CD4-positive, alpha-beta T cell treated with Interleukin-17A for 4 hours (primary cell): ENCODE measurements around the gene BLCAP.
"Not testable (repeated sequence)": the region's sequence is repeated elsewhere in the genome, so short reads cannot be mapped to it uniquely, and the experiment has no call there.

Experiments
- DNase-seq: peaks from one replicate; pipeline ENCODE4 v3.0.0-alpha.2; 2020; ENCODE audit warnings: mixed read lengths

Gene BLCAP

DNA sequence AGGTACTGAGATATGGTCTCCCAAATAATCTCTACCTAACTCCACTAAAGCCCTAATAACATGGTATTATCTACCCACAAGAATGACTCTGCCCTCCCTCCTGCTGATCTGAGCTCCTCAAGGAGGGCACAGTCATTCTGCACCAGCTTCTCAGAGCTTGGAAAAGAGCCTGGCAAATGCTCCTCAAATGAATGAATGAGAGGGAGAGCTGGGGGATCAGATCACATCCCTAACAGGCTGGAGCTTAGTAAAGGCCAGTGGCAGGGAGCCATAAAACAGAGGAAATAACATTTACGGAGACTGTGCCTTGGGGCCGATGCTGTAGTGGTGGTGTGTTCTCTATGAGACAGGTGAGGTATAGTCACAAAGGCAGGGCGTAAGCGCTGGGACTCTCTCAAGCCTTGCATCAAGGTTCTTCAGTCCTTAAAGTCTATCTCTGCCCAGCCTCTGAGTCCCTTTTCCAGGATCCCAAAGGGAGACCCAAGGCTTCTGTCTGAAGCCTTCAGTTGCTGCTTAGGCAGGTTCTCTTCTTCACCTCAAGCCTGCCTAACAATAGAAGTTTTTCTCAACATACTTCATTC lies 13.8 kb downstream of the BLCAP start:
- DNase-seq = no peak

GRCh38 chr20:37511610-37512275 lies 15.9 kb downstream of the BLCAP start:
- DNase-seq = no peak

- no peak for DNase-seq
These were observed 17.4 kb downstream of the BLCAP start for GRCh38 chr20:37510226-37510625.

DNA sequence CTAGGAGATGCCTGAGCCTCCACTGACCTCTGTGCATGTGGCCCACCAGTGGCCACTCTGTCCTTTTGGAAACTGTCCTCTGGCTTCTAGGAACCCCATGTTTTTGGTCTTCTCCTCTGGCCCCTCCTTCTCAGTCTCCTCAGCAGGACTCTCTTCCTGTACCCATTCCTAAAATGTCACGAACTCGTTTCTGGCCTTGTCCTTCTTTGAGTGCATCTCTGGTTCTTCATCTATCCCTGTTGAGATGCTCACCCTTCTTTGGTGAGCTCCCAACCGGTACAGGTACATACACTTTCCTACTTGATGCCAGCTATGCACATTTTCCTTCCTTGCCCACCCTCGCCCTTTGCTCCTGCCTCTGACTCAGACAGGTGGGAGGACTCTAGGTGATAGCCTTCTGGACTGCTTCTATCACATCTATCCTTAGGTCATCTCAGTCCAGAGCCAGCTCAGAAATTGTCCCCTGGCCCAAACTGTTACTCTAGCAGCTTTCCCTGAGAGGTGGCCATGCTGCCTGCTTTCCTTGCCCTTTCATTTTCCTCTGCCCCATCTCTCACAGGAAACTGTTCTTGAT lies 21.4 kb downstream of the BLCAP start:
- DNase-seq = no peak

DNA sequence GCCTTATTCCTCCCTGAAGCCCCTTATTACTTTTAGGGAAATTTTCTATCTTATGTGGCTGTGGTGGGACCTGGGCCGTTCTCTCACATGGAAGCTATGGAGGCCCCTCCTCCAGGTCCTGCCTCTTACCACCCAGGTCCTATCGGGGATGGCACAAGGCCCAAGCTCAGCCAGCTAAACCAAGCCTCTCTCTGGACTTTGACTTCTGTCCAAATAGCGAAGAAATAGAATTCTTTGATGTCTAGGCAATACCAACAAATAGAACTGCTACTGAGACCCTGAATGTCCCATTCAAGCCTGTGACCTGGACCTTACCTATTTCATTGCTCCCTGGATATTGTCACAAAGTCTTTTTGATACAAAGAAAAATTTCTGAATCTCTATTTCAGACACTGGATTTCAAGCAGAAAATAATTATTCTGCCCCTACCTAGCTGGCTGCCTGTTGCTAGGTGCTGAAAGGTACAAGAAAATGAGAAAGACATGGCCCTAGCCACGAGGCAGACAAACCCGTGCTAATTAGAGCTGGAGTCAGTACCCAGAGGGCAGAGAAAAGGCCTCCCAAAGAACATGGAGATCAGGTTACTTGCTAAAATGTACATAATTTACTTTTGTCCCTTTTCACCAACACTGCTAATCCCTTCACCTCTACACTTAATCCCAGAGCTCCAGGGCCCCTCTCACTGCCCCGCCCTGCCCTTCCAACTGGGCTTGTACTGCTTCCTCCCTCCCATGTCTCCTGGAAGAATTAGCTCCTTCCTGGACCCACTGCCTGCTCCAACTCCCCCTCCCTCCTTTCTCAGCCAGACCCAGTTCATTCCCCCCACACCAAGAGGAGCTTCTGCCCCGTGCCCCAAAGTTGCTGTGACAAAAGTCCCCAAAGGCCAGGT lies 22.2 kb downstream of the BLCAP start:
- DNase-seq = no peak

DNA sequence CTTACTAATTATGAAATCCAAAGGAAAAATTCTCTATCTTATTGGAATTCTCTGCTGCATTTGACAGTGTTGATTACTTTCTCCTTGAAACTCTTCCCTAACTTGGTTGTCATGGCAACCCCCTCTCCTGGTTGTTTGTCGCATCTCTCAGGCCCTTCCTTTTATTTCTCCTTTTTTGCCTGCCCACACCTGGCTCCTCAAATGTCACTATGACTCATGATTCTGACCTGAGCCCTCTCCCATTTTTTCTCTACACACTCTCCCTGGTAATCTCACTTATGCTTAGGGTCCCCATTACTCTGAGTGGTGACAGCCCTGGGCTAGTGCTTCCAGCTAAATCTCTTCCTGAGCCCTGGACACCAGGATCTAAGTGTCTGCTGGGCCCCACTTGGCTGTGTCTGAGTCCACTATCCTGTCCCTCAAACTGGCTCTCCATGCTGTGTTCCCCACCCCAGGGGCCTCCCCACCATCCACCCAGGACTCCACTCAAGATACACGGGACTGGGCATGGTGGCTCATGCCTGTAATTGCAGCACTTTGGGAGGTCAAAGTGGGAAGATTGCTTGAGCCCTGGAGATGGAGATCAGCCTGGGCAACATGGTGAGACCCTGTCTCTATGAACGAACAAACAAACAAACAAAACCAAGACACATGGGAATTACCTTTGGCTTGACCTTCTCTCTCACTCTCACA lies 23.1 kb downstream of the BLCAP start:
- no peak for DNase-seq

GRCh38 chr20:37503256-37503927 lies 24.3 kb downstream of the BLCAP start:
- DNase-seq = no peak

DNA sequence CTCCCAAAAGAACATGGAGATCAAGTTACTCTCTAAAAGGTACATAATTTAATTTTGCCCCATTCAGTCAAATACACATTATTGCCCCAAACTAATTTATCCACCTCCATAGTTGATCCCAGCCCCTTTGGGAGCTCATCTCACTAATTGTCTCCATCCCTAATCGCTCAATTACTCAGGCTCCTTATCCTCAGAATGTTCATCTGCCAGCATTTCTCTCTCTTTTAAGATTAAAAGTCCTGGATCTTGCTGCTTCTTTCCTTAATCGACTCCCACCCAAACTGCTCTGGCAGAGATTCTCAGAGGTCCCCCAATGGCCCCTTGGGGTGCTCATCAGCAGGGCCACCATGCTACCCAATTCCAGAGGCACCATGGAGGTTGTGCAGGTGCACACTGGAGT lies 25.0 kb downstream of the BLCAP start:
- DNase-seq = no peak

DNA sequence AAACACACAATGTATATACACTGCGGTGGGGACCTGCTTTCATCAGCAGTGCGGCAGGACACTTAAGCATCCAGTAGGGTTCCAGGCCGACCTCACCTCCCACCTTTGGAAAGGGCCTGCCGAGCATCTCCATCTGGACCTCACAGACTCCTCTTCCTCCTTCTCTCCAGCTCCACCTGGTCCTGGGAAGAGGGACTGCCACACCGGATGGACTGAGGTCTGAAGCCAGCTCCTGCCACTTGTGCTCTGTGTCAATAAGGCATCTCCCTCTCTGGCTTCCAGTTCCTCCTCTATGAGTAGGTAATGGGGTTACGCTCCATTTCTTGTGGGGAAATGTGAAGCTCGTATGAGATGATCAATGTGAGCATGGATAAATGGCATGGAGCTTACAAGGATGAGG lies 25.7 kb downstream of the BLCAP start:
- no peak for DNase-seq

DNA sequence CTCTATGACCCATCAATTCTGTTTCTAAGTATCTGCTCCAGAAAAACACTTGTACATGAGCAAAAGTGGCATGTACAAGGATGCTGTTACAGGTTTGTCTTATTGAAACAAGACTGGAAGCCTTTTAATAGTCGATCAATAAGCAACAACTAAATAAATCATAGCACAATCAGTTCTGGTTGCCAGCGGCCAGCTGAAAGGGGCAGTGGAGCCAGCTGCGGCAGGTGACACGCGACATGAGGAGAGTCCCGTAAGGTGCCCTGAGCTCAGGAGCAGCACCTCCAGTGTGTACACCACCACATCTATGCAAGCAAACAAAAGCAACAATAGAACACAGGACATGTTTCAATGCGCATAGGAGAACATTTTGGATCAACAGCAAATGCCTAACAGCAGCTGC lies 27.4 kb downstream of the BLCAP start:
- no peak for DNase-seq

DNA sequence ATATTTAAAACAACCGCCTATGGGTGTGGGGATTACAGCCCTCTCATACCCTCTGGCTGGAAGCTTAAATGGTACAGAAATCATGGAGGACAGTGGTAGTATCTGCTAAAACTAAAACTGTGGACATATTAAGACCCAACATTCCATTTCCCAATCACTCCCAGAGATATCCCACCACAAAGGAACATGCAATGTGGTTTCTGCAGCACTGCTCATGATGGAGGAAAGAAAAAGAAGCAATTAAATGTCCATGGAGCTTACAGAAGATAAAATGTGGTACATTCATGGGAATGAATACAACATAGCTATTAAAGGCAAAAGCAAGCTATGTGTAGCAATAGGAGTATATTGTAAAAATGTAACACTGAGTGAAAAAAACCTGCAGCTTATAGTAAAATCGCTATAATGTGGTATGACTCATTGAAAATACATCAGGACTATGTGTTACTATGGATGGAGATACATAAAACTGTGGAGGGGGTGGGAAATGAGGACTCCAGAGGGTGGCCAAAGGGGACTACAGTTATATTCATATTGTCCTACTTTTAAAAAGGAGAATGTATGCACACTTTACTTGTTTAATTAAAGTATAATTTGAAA lies 29.5 kb downstream of the BLCAP start:
- no peak for DNase-seq

- no peak for DNase-seq
These were observed 32.9 kb downstream of the BLCAP start for GRCh38 chr20:37494796-37495195.

- DNase-seq = no peak
These were observed 33.4 kb downstream of the BLCAP start for GRCh38 chr20:37494301-37494700.

DNA sequence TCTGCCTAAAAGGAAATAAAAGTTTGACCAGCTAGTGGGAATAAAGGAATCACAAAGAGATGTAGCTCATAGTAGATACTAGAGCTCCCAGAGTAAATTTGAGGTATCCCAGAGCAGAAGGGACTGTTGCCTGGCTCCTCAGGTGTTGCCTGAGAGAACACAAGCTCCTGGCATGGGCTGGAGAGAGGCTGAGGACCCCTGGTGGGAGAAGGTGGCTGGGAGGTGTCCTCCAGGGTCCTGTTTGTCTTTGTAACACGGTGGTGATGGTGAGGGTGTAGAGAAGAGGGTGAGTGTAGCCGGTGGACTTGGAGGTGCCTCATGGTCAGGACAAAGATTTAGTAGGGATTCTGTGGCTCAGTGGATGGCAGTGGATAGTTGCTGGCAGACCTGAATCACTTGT lies 34.7 kb downstream of the BLCAP start:
- DNase-seq = no peak

- no peak for DNase-seq
These were observed 35.5 kb downstream of the BLCAP start for GRCh38 chr20:37492096-37492625.

DNA sequence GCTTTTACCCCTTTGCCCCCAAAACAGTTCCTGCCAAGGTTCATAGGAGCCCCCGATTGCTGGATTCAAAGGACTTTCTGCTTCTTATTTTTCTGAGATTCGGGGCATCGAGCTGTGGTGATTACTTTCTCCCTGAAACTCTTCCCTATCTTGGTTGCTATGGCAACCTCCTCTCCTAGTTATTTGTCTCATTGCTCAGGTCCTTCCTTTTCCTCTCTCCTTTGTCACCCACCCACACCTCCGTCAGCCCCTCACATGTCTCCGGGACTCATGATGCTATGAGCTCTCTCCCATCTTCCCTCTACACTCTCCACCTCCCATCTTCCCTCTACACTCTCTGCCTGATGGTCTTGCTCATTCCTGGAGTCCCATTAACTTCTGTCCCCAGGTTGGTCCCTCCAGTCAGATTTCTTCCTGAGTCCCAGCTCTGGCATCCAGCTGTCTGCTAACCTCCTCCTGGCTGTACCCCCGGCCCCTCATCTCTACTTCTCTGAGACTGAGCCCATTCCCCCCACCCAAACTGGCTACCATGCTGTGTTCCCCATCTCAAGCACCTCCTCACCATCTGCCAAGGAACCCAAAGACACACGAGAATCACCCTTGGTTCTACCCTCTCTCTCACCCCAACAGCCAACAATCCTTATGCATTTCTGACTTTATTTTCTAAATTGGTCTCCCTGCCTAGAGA lies 36.9 kb downstream of the BLCAP start:
- DNase-seq = no peak

GRCh38 chr20:37486209-37486608 lies 41.5 kb downstream of the BLCAP start:
- not testable (repeated sequence) for DNase-seq

DNA sequence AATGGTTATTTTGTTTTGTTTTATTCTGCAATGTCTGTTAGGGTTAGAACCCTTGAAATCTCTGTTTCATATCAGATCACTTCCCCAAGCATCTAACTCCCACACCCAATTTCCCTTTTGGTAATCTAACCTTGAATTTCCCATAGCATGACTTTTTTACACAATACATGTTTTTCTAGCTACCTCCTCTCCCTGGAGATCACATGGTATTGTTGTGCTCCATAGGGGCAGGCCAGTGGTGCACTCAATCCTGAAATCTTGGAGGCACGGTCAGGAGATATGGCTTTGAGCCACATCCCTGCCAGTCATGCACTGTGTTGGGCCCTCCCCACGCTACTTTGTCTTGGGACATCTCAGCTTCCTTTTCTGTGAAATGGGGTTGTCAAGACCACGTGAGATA lies 43.3 kb downstream of the BLCAP start:
- DNase-seq = no peak

GRCh38 chr20:37481610-37482009 lies 46.1 kb downstream of the BLCAP start:
- DNase-seq = no peak

- DNase-seq = no peak
These were observed 46.8 kb downstream of the BLCAP start for GRCh38 chr20:37480919-37481318.
